ENCODE results near the gene ATP2C1.

DNA sequence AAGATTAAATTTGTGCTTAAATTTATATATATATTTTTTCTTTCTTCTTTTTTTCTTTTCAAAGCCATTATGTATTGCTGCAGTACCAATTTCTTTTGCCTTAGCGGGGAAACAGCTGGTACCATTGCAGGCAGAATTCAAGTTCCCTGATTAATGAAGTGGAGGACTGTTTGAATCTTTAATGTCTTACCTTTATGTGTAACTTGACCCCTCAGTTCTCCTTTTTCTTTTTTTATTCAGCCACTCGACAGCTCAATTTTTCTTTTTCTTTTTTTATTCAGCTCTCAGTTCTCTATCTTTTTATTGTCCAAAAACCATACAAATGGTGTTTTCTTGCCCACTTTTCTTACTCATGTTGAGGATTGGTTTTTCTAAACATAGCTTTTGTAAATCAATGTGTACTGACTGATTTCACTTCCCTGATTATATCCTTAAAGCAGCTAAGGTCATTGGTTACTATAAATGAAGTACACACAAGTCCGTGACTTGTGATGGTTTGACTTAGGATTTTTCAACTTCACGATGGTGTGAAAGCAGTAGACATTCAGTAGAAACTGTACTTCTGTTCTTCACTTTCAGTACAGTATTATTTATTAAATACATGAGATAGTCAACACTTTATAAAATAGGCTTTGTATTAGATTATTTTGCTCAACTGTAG, 22.8 kb downstream of the ATP2C1 start:
- TF ChIP-seq CTCF (IDR thresholded peaks at IDR 0.05) = no peak
- no peak for TF ChIP-seq POLR2AphosphoS5 (IDR thresholded peaks at IDR 0.05)
- no peak for TF ChIP-seq POLR2A (IDR thresholded peaks at IDR 0.05; ENCODE audit: low read depth)
- no peak for TF ChIP-seq EP300 (IDR thresholded peaks at IDR 0.05)
